ENCODE data around the gene MMP28. TPM values are rescaled to one million over a fixed set of nuclear protein-coding genes. Genes with fewer than 3 reads are reported as not detected.

The MMP28 gene
- total and polyA plus RNA-seq, 5 experiments from 2014 or later, result 10.0 to 30.1 (median 15.0) TPM

Other genes with a start within 250 kb of the MMP28 start
- not detected for gene SLFN14, start 234.8 kb downstream of the MMP28 start, total RNA-seq
- under 1 TPM; 0.06 to 0.33 (median 0.13) TPM for gene SLFN14, start 234.8 kb downstream of the MMP28 start, polyA plus RNA-seq
- 1 to 10 TPM; 6.8 TPM for gene PEX12, start 217.1 kb downstream of the MMP28 start, total RNA-seq
- 1 to 10 TPM; 1.7 to 2.5 (median 1.9) TPM for gene PEX12, start 217.1 kb downstream of the MMP28 start, polyA plus RNA-seq
- gene AP2B1, start 208.3 kb downstream of the MMP28 start, total RNA-seq, result 100 to 1,000 TPM; 140 to 150 TPM
- 10 to 100 TPM; 50.3 to 65.7 (median 52.0) TPM for gene AP2B1, start 208.3 kb downstream of the MMP28 start, polyA plus RNA-seq
- gene RASL10B, start 64.0 kb downstream of the MMP28 start, total RNA-seq, result under 1 TPM; 0.38 to 0.57 TPM
- gene RASL10B, start 64.0 kb downstream of the MMP28 start, polyA plus RNA-seq, result under 1 TPM in 1 of 3 donors, not detected in 2; 0.06 TPM
- gene GAS2L2, start 42.4 kb downstream of the MMP28 start, total RNA-seq, result under 1 TPM; 0.33 to 0.36 TPM
- gene GAS2L2, start 42.4 kb downstream of the MMP28 start, polyA plus RNA-seq, result not detected
- gene C17orf50, start 34.8 kb downstream of the MMP28 start, total RNA-seq, result under 1 TPM in 1 of 2 experiments, not detected in 1; 0.38 TPM
- gene C17orf50, start 34.8 kb downstream of the MMP28 start, polyA plus RNA-seq, result 1 to 10 TPM in 1 of 3 donors, under 1 TPM in 2; 0.20 to 2.1 (median 0.67) TPM
- 100 to 1,000 TPM; 271 TPM for gene TAF15, start 13.8 kb upstream of the MMP28 start, total RNA-seq
- gene TAF15, start 13.8 kb upstream of the MMP28 start, polyA plus RNA-seq, result 10 to 100 TPM; 15.0 to 20.2 (median 19.9) TPM
- 1 to 10 TPM; 1.2 TPM for gene HEATR9, start 73.2 kb upstream of the MMP28 start, total RNA-seq
- gene HEATR9, start 73.2 kb upstream of the MMP28 start, polyA plus RNA-seq, result under 1 TPM in 1 of 3 donors, not detected in 2; 0.07 TPM
- gene CCL5, start 84.7 kb upstream of the MMP28 start, total RNA-seq, result 10 to 100 TPM; 84.3 to 87.4 TPM
- gene CCL5, start 84.7 kb upstream of the MMP28 start, polyA plus RNA-seq, result 1,000 to 10,000 TPM in 1 of 3 donors, 10 to 100 TPM in 2; 41.5 to 1,286 (median 63.8) TPM
- under 1 TPM in 1 of 2 experiments, not detected in 1; 0.41 TPM for gene RDM1, start 135.1 kb upstream of the MMP28 start, total RNA-seq
- 1 to 10 TPM in 1 of 3 donors, under 1 TPM in 1, not detected in 1; 0.32 to 2.7 TPM for gene RDM1, start 135.1 kb upstream of the MMP28 start, polyA plus RNA-seq
- gene LYZL6, start 148.1 kb upstream of the MMP28 start, total RNA-seq, result not detected
- gene LYZL6, start 148.1 kb upstream of the MMP28 start, polyA plus RNA-seq, result not detected
- gene CCL16, start 185.9 kb upstream of the MMP28 start, total RNA-seq, result not detected
- gene CCL16, start 185.9 kb upstream of the MMP28 start, polyA plus RNA-seq, result not detected
- gene CCL14, start 191.1 kb upstream of the MMP28 start, total RNA-seq, result not detected
- gene CCL14, start 191.1 kb upstream of the MMP28 start, polyA plus RNA-seq, result not detected
- gene CCL15, start 205.9 kb upstream of the MMP28 start, total RNA-seq, result not detected
- gene CCL15, start 205.9 kb upstream of the MMP28 start, polyA plus RNA-seq, result not detected
- not detected for gene CCL23, start 222.3 kb upstream of the MMP28 start, total RNA-seq
- gene CCL23, start 222.3 kb upstream of the MMP28 start, polyA plus RNA-seq, result not detected

All from naive thymus-derived CD8-positive, alpha-beta T cell (primary cell).